ENCODE results near the gene RBFOX1.

RBFOX1 gene

DNA sequence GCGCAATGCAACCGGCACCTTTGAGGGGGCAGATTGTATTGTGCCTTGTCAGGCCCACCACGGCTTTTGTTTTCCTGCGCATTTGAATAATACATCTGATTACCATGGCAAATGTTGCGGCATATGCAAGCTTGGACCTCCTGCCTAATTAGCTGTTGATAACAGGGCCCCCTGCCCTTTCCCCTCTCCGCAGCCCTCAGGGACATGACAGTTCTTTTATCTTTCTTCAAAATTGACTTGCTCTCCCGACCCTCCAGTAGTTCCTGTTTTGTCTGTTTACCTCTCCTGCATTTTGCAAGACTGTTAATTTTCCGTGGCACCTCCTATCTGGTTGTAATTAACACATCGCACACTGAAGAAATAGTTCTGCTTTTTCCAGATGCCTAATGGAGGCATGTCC lies 86.8 kb downstream of the RBFOX1 start:
- Mint-ChIP-seq H3K27ac (no peak overlapping the region), H3K27me3 (no peaks in the 10 kb centered on the region), H3K4me1 (no peaks in the 10 kb centered on the region), H3K4me3 (no peak overlapping the region), H3K9me3 (peaks cover 5% of the 10 kb centered on the region), H3K36me3 (no peaks in the 10 kb centered on the region)

DNA sequence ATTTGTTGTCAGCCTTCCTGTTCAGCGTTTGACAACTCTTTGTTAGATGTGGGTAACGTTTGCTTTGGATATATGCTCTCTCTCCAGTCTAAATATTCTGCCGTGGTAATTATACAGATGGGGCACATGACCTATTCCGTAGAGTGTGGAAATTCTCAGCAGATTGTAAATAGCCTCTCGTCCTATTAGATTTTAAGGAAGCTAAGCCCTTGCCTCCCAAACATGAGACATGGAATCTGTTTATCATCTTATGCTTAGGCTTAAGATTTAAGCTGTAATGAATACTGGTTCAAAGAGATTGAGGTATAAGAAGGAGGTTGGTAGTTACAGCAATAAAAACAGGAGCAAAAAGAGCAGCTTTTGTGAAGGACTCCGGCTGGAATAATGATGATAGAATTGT lies 87.4 kb downstream of the RBFOX1 start:
- H3K36me3 Mint-ChIP-seq = no peaks in the 10 kb centered on the region
- no peak overlapping the region for H3K27ac Mint-ChIP-seq
- peaks cover 5% of the 10 kb centered on the region for H3K9me3 Mint-ChIP-seq
- no peak overlapping the region for H3K4me3 Mint-ChIP-seq
- H3K4me1 Mint-ChIP-seq = no peaks in the 10 kb centered on the region
- H3K27me3 Mint-ChIP-seq = no peaks in the 10 kb centered on the region

DNA sequence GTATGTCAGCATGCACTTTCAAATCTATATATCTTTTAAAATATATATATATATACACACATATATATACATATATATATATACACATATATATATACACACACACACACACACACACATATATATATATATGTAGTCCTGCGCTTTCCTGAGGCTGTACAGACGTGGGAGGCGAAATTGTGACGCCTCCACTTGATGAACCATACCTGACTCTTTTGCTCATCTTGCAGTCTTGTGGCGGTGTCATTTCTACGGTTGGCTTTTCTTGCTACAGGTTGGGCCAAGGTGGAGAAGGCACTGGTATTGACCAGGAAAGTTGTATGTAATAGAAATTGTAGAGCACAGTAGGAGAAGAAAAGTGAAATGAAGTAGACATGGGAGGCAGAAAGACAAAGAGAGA lies 88.2 kb downstream of the RBFOX1 start:
- Mint-ChIP-seq H3K27me3 (no peaks in the 10 kb centered on the region), H3K36me3 (no peaks in the 10 kb centered on the region), H3K27ac (no peak overlapping the region), H3K9me3 (peaks cover 5% of the 10 kb centered on the region), H3K4me3 (no peak overlapping the region), H3K4me1 (no peaks in the 10 kb centered on the region)

DNA sequence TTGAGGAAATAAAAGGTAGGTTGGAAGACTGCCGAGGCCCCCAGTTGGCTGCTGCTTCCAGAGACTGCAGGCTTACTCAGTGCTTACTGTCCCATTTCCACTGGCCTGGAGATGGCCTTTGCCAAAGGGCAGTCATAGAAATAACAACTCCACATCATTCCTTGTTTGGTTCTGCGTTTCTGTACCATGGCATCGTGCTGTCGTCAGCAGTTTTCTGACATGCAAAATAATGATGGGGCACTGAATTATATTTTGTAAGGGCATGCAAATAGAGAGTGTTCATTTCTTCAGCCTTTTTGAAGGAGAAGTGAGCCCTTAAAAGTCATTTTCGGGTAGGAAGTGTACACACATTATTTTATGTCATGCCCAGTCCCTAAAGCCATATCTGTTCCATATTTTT lies 88.9 kb downstream of the RBFOX1 start:
- Mint-ChIP-seq H3K36me3 (no peaks in the 10 kb centered on the region), H3K27ac (no peak overlapping the region), H3K9me3 (peaks cover 5% of the 10 kb centered on the region), H3K4me3 (no peak overlapping the region), H3K27me3 (no peaks in the 10 kb centered on the region), H3K4me1 (no peaks in the 10 kb centered on the region)

DNA sequence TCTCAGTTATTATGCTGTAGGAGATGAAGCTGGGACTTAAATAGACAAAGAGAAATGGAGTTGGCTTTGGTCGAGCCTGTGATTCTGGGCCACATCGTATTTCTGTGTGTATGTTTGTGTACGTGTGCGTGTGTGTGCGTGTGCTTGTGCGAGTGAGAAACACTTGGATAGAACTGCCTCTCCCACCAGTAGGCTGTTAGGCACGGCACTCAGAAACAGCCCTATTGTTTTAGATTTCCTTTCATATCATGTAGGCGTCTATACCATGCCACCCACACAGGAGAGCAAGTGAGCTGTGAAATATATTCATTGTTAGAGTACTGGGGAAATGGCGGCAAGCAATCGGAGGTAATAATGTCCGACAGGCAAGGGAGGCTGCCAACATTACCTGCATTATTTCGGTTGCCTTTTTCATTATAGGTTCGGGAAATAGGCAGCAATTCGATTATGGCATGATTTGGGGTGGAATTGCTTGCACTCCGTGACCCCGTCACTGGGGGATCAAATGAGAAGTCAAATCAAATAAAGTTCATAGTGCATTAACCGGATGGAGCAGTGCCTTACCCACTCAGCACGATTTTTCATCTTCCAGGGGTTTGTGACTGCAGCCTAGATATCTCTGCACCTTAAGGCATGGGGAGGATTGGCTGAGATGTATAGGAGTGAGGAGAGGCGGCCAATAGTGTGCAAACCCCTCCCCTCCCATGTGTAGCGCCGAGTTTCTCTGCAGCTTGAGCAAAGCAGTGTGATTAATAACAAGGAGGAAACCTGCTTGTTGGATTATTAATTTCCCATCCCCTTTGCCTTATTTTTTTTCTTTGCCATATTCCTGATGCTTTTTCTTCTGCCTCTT lies 89.6 kb downstream of the RBFOX1 start:
- Mint-ChIP-seq H3K27me3 (no peaks in the 10 kb centered on the region), H3K4me3 (no peak overlapping the region), H3K36me3 (no peaks in the 10 kb centered on the region), H3K9me3 (peaks cover 5% of the 10 kb centered on the region), H3K27ac (no peak overlapping the region), H3K4me1 (no peaks in the 10 kb centered on the region)

DNA sequence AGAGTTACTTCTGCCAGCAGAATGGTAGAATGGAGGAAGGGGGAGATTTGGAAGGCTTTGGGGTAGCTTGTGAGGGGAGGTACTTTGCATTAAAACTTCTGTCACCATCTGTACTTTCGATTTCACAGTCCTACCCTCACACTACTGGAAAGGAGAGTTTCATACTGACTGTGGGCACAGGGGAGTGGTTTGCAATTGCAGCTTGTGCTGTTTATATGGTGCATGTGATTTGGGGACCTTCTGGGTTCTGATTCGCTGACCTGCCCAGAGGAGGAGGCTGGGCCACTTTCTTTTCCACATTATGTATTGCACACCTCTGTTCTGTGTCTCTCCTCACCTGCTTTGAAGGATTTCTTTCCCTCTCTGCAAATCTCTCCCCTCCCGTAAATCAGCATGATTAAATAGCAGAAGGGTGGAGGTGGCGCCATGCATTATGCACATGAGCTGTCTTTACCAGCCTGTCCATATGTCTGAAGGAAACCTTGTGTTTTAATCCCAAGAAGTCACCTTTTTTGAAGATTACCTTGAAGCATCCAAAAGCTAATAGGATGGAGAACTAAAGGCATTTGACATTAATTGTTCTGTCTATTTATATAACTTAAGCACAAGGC lies 90.9 kb downstream of the RBFOX1 start:
- Mint-ChIP-seq H3K9me3 (peaks cover 5% of the 10 kb centered on the region), H3K36me3 (no peaks in the 10 kb centered on the region), H3K4me1 (no peaks in the 10 kb centered on the region), H3K4me3 (no peak overlapping the region), H3K27me3 (no peaks in the 10 kb centered on the region), H3K27ac (no peak overlapping the region)

DNA sequence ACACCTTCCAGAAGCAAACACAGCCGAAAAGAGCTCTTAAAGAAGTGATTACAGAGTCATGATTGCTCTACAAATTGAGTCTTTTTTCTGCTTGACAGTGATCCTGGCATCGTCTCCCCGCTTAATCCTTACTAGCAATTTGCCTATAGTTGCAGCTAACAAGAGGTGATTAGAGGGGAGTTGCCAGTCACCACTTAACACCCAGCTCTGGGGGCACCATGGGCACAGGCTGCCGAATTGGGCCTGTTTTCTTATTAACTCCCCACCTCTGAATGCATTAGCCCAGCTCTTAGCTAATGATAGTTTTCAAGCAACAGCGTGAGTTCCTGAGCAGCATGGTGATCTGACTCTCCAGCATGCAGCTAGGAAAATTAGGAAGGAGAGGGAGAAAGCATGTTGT lies 93.5 kb downstream of the RBFOX1 start:
- Mint-ChIP-seq H3K4me3 (no peak overlapping the region), H3K36me3 (no peaks in the 10 kb centered on the region)

DNA sequence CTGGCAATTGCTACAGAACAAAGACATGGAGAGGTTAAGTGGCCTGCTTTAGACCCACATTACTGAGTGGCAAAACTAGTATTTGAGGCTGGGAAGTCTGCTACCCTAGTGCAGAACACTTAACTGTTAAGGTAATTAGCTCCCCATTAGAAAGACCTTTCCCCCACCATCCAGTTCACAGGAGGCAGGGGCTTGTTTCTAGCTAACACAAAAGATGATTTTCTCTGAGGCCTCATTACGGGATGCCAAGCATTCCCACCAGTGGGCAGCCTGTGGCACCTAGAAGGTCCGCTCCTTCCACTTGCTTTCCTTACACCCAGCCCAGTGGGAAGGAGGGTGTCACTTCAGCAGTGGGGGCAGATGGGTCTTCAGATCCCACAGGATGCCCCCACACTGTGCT lies 99.1 kb downstream of the RBFOX1 start:
- H3K4me3 Mint-ChIP-seq = no peak overlapping the region
- H3K4me1 Mint-ChIP-seq = no peaks in the 10 kb centered on the region
- H3K27ac Mint-ChIP-seq = no peak overlapping the region
- peaks cover 5% of the 10 kb centered on the region for H3K9me3 Mint-ChIP-seq
- no peaks in the 10 kb centered on the region for H3K27me3 Mint-ChIP-seq
- H3K36me3 Mint-ChIP-seq = no peaks in the 10 kb centered on the region

More for the DNA sequence above, 93.5 kb downstream of the RBFOX1 start:
- Mint-ChIP-seq H3K9me3 (no peaks in the 10 kb centered on the region), H3K27ac (no peak overlapping the region), H3K4me1 (no peaks in the 10 kb centered on the region), H3K27me3 (no peaks in the 10 kb centered on the region)

DNA sequence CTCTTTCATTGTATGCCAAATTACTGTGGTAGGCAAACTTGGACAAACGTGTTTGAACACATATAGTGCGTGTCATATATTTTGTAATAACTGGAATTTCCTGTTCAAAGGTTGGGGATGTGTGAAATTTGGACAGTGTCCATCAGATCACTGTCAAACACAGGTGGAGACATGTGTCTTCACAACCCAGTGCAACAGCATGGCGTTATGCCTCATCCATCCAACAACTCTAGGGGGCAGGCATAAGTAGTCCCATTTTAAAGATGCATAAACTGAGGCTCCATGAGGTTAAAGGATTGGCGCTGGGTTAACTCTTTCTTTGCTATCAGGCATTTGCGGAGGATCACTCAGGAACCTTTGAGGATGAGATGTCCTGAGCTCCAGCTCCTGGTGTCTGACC lies 103.7 kb downstream of the RBFOX1 start:
- H3K36me3 Mint-ChIP-seq = no peaks in the 10 kb centered on the region
- H3K27me3 Mint-ChIP-seq = no peaks in the 10 kb centered on the region
- peaks cover 5% of the 10 kb centered on the region for H3K9me3 Mint-ChIP-seq
- H3K4me1 Mint-ChIP-seq = no peaks in the 10 kb centered on the region
- no peak overlapping the region for H3K4me3 Mint-ChIP-seq
- H3K27ac Mint-ChIP-seq = no peak overlapping the region

DNA sequence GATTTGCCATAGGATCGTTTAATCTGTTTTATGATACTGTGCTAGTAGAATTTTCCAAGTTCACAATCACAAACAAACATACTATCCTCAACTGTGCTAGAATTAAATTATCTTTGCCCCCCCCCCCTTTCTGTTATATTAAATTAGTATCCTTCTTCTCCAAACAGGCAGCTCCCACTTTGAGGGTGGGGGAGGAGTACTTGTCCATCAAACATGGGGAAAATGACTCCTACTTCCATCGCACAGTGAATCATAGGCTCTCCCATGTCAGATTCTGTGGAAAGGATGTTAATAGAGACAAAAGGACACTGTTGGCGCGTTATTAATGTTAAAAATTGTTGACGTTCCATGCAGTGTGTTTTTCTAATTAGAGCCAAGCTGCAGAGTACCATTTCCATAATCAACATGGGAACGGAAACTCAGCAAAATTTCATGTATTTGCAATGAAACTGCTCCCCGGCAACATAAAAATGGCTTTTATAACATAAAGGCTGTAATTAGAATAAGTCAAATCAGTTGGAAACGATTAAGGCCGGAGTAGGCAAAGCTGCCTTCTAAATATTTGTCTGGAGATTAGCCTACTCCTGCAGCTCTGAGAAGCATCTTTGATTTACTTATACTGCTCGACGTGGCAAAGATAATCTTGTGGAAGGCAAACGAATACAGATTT lies 104.6 kb downstream of the RBFOX1 start:
- Mint-ChIP-seq H3K9me3 (peaks cover 5% of the 10 kb centered on the region), H3K27ac (no peak overlapping the region)

DNA sequence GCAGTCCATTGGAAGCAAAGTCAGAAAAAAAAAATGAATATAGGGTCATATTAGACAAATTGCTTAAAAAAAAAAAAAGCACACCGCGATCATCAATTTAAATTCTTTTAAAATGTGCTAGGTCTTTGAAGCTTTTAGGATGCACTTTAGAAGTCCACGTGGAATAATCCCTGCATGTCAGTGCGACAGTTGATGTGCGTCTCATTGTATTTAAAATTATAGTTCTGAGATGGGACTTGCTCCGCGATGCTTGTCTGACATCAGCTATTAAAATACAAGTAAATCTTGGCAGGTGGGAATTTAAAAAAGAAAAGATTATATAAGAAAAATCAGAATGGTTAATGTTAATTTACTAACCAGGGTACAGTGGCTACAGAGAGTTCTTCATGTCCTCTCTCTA lies 105.2 kb downstream of the RBFOX1 start:
- H3K27me3 Mint-ChIP-seq = no peaks in the 10 kb centered on the region

More for the DNA sequence above, 104.6 kb downstream of the RBFOX1 start:
- H3K27me3 Mint-ChIP-seq = no peaks in the 10 kb centered on the region
- H3K36me3 Mint-ChIP-seq = no peaks in the 10 kb centered on the region
- no peaks in the 10 kb centered on the region for H3K4me1 Mint-ChIP-seq
- H3K4me3 Mint-ChIP-seq = no peak overlapping the region

DNA sequence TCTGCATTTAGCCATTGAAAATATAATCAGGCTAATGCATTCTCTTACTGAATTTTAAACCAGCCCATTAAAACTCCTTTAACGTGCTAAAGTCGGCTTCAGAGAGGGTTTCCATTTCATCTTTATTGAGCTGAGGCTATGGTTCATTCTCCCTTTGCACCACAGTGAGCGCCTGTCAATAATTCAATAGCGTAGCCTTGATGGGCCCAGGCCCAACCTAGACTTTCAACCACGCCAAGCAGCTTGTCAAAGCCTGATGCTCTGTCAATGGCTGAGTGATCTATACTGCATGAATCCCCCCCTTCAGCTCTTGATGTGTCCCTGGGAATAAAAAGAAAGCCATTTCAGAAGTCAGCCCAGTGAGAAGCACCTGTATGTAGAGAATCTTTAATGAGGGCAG lies 106.0 kb downstream of the RBFOX1 start:
- Mint-ChIP-seq H3K27ac (no peak overlapping the region), H3K9me3 (peaks cover 4% of the 10 kb centered on the region), H3K27me3 (no peaks in the 10 kb centered on the region), H3K4me1 (no peaks in the 10 kb centered on the region), H3K36me3 (no peaks in the 10 kb centered on the region), H3K4me3 (no peak overlapping the region)

More for the DNA sequence above, 105.2 kb downstream of the RBFOX1 start:
- Mint-ChIP-seq H3K36me3 (no peaks in the 10 kb centered on the region), H3K4me1 (no peaks in the 10 kb centered on the region), H3K9me3 (peaks cover 5% of the 10 kb centered on the region), H3K27ac (no peak overlapping the region), H3K4me3 (no peak overlapping the region)

DNA sequence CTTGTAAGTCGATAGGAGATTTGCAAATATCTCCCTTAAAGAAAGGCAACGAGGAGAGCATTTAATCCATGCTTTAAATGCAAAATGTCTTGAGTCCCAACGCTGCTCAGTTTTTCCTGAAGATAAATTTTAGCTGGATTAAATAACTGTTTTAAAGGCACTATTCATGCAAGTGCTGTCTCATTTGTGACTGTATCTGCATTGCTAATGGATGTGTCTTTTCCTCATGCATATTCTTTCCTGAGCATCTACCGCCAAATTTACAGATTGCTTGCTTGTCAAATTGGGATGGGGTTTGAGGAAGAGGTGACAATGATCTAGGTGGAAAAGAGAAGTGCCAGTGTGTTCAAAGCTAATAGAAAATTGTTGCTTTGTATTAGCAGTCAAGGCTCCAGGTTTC lies 106.9 kb downstream of the RBFOX1 start:
- no peaks in the 10 kb centered on the region for H3K4me1 Mint-ChIP-seq

DNA sequence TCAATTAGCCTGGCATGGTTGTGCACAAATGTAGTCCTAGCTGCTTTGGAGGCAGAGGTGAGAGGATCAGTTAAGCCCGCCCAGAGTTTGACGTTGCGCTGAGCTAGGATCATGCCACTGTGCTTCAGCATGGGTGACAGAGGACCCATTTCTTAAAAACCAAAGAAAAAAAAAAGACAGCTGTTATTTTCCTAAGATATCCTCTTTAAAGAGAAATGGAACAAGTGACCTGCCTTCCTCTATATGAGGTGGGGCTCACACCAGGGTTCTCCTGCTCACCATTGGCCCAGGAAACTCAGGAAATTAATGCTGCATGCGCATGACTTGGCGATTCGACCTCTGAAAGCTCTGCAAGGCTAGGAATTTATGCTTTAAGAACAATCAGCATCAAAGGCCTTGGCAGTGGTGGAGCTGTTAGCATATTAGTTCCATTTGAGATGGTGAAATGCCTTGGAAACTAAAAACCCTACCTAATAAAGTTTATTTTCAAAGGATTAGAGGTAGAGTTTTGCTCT lies 108.3 kb downstream of the RBFOX1 start:
- no peaks in the 10 kb centered on the region for H3K9me3 Mint-ChIP-seq
- no peak overlapping the region for H3K4me3 Mint-ChIP-seq
- H3K36me3 Mint-ChIP-seq = no peaks in the 10 kb centered on the region
- no peaks in the 10 kb centered on the region for H3K27me3 Mint-ChIP-seq
- H3K4me1 Mint-ChIP-seq = no peaks in the 10 kb centered on the region
- H3K27ac Mint-ChIP-seq = no peak overlapping the region

More for the DNA sequence above, 106.9 kb downstream of the RBFOX1 start:
- Mint-ChIP-seq H3K36me3 (no peaks in the 10 kb centered on the region), H3K27ac (no peak overlapping the region), H3K27me3 (no peaks in the 10 kb centered on the region), H3K4me3 (no peak overlapping the region), H3K9me3 (no peaks in the 10 kb centered on the region)

DNA sequence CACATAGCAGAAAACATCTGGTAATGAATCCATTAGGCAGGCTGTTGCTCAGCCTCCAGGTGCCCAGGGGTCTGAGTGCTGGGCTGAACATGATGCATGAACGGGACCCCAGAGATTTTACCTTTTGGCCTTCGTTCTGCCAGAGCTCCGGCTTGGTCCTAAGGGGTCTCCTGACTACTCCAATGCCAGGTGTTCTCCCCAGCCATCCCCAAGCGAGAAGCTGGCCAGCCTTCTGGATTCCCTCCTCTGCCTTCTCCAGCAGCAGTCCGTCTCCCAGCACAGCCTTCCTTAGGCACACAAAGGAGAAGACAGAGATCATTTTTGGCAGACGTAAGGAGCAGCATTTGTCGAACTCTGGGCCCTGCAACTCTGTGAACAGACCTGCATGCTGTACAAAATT lies 109.4 kb downstream of the RBFOX1 start:
- Mint-ChIP-seq H3K9me3 (no peaks in the 10 kb centered on the region), H3K36me3 (no peaks in the 10 kb centered on the region), H3K27me3 (no peaks in the 10 kb centered on the region), H3K4me1 (no peaks in the 10 kb centered on the region), H3K27ac (no peak overlapping the region), H3K4me3 (no peak overlapping the region)

DNA sequence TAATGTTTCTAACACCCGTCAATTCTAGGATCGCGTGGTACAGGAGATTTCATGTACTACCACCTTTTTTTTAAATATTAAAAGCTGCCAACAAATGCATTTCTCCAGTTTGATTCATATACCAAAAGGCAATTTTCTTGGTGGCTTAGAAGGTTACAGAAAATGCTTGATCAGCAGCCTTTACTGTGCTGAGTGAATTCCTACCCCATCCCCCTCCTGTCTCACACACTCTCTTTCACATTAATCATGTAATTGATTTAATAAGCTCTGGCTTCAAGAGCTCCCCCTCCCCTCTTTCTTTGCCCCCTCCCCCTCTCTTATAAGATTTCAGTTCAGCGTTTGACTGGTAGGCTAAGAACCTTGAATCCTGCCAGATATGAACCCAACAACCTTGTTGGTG lies 110.5 kb downstream of the RBFOX1 start:
- H3K4me3 Mint-ChIP-seq = no peak overlapping the region
- H3K9me3 Mint-ChIP-seq = no peaks in the 10 kb centered on the region
- no peak overlapping the region for H3K27ac Mint-ChIP-seq
- no peaks in the 10 kb centered on the region for H3K27me3 Mint-ChIP-seq
- H3K4me1 Mint-ChIP-seq = no peaks in the 10 kb centered on the region
- H3K36me3 Mint-ChIP-seq = no peaks in the 10 kb centered on the region
